CD14-positive monocyte (primary cell): ENCODE results near the gene TNFRSF25. TPM values are rescaled to one million over a fixed set of nuclear protein-coding genes. Genes with fewer than 3 reads are reported as not detected.

ENCODE experiments used
- DNase-seq, 3 donors: peaks; one replicate each; pipeline ENCODE4 v3.0.0-alpha.2; 2011 to 2022
- H2AFZ ChIP-seq: 2 replicates; pipeline ENCODE4 v1.6.0; 2012; ENCODE audit warnings: mild to moderate bottlenecking, low read depth, low read length, inconsistent platforms; ENCODE audit not compliant: insufficient read depth, poor library complexity, severe bottlenecking
- H3K27ac ChIP-seq, 2 donors: 1 replicate in 1 of 2; 2 replicates in 1 of 2; pipeline ENCODE4 v1.5.1; 2012 to 2013; ENCODE audit warnings: low read length in 2 of 2, control low read depth in 1 of 2, inconsistent platforms in 1 of 2, low read depth in 1 of 2, mild to moderate bottlenecking in 1 of 2
- H3K27me3 ChIP-seq, 2 donors: one replicate each; pipeline versions ENCODE4 v1.6.0 to v1.6.1; 2011 to 2013; ENCODE audit warnings: low read length in 2 of 2; ENCODE audit not compliant: control insufficient read depth in 2 of 2, insufficient read depth in 2 of 2
- H3K36me3 ChIP-seq, 2 donors: replicated peaks in 1 of 2; 1 replicate in 1 of 2; 2 replicates in 1 of 2; pipeline versions ENCODE4 v1.5.1 to v1.6.1; 2012 to 2013; ENCODE audit warnings: low read length in 2 of 2, control low read depth in 1 of 2, inconsistent platforms in 1 of 2, mild to moderate bottlenecking in 1 of 2; ENCODE audit not compliant: insufficient read depth in 2 of 2, control insufficient read depth in 1 of 2
- H3K4me1 ChIP-seq, 2 donors: 1 replicate in 1 of 2; 2 replicates in 1 of 2; pipeline versions ENCODE4 v1.5.1 to v1.6.1; 2012 to 2013; ENCODE audit warnings: low read length in 2 of 2, control low read depth in 1 of 2, inconsistent platforms in 1 of 2, mild to moderate bottlenecking in 1 of 2, moderate library complexity in 1 of 2; ENCODE audit not compliant: insufficient read depth in 2 of 2, control insufficient read depth in 1 of 2
- H3K4me2 ChIP-seq: replicated peaks from 2 replicates; pipeline ENCODE3; 2012; ENCODE audit warnings: low read length, moderate library complexity, mild to moderate bottlenecking; ENCODE audit not compliant: poor library complexity, severe bottlenecking; ENCODE audit errors: extremely low read depth
- H3K4me3 ChIP-seq, 3 experiments: fragments of 200-600 bp in 1 of 3; sonication (generic) in 1 of 3; replicated peaks in 1 of 3; 1 replicate in 2 of 3; 2 replicates in 1 of 3; pipeline ENCODE4 v1.5.1; 2011 to 2013; ENCODE audit warnings: low read length in 3 of 3, mild to moderate bottlenecking in 3 of 3, control low read depth in 2 of 3, low read depth in 2 of 3, inconsistent platforms in 1 of 3, moderate library complexity in 1 of 3
- H3K79me2 ChIP-seq: 2 replicates; pipeline ENCODE4 v1.6.0; 2012; ENCODE audit warnings: mild to moderate bottlenecking, control low read depth, inconsistent platforms, low read length, moderate library complexity; ENCODE audit not compliant: insufficient read depth
- H3K9ac ChIP-seq: 2 replicates; pipeline ENCODE4 v1.6.0; 2017; ENCODE audit warnings: low read length, mild to moderate bottlenecking; ENCODE audit not compliant: insufficient read depth, poor library complexity, severe bottlenecking
- H3K9me3 ChIP-seq, 2 donors: replicated peaks in 1 of 2; 1 replicate in 1 of 2; 2 replicates in 1 of 2; pipeline versions ENCODE4 v1.5.1 to v1.6.1; 2012 to 2013; ENCODE audit warnings: low read length in 2 of 2, control low read depth in 1 of 2; ENCODE audit not compliant: control insufficient read depth in 1 of 2, insufficient read depth in 1 of 2
- H4K20me1 ChIP-seq: 2 replicates; pipeline ENCODE4 v1.6.0; 2012; ENCODE audit warnings: mild to moderate bottlenecking, low read length, control low read depth, moderate library complexity; ENCODE audit not compliant: insufficient read depth
- H3K27ac Mint-ChIP-seq, 7 donors: one replicate each; pipeline ENCODE4 v1.8.0; 2020; ENCODE audit warnings: mild to moderate bottlenecking in 7 of 7, mixed read lengths in 7 of 7, moderate library complexity in 6 of 7, inconsistent platforms in 2 of 7
- H3K27me3 Mint-ChIP-seq, 3 donors: one replicate each; pipeline ENCODE4 v1.8.0; 2021 to 2022; ENCODE audit warnings: low read depth in 3 of 3, mild to moderate bottlenecking in 3 of 3, mixed read lengths in 3 of 3, moderate library complexity in 3 of 3, inconsistent platforms in 1 of 3
- H3K36me3 Mint-ChIP-seq, 2 donors: one replicate each; pipeline ENCODE4 v1.8.0; 2020; ENCODE audit warnings: mixed read lengths in 2 of 2, inconsistent platforms in 1 of 2, mild to moderate bottlenecking in 1 of 2
- H3K4me1 Mint-ChIP-seq: one replicate; pipeline ENCODE4 v1.8.0; 2020; ENCODE audit warnings: mild to moderate bottlenecking, mixed read lengths
- H3K4me3 Mint-ChIP-seq, 2 donors: one replicate each; pipeline ENCODE4 v1.8.0; 2020; ENCODE audit warnings: mild to moderate bottlenecking in 2 of 2, mixed read lengths in 2 of 2, moderate library complexity in 1 of 2
- H3K9me3 Mint-ChIP-seq, 7 donors: one replicate each; pipeline ENCODE4 v1.8.0; 2020 to 2022; ENCODE audit warnings: mixed read lengths in 7 of 7, mild to moderate bottlenecking in 6 of 7, moderate library complexity in 6 of 7, inconsistent platforms in 2 of 7
- WGBS: methylation state at CpG from one replicate; pipeline ENCODE4 v1.1.5; 2013; ENCODE audit warnings: missing lambda C conversion rate; ENCODE audit not compliant: insufficient coverage; 5-methylcytosine and 5-hydroxymethylcytosine counted together
- intact Hi-C, 2 donors: fragments of 100-400 bp; cut with micrococcal nuclease; formaldehyde crosslinking; loops; one replicate each; pipeline versions ENCODE4 v1.15.0 to v1.15.1; 2023
- polyA plus RNA-seq, 3 donors: library from polyadenylated mRNA; depleted of rRNA in 1 of 3; unstranded in 2 of 3; stranded (reverse) in 1 of 3; fragments of 300-500 nt in 2 of 3; fragments of >200 nt in 1 of 3; fragmentation: Illumina TruSeq in 2 of 3; gene quantifications; 1 replicate in 2 of 3; 2 replicates in 1 of 3; pipeline ENCODE4 v1.2.3, GENCODE V29; 2012 to 2021
- TF ChIP-seq, protein P1 (sequence below): fragments of 200-600 bp; IDR thresholded peaks from one replicate; pipeline ENCODE4 v1.8.0; 2022; ENCODE audit warnings: antibody characterized with exemption, mild to moderate bottlenecking

Gene TNFRSF25
- polyA plus RNA-seq, 3 donors, result 0.33 to 3.0 (median 0.48) TPM

DNA sequence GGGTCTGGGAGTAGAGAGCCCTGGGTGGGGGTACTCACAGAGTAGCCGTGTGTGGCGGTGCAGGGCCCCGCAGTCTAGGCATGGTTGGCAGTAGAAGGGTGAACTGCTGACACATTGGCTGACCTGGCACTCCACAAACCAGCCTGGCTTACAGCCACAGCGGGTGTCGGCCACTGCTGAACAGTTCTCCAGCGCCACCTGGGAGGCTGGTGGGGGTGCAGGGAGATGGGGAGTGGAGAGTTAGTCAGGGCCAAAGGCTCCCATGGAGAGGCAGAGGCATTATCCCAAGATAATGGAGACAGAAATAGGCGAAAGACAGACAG, 1.5 kb downstream of the TNFRSF25 start:
- no peaks in the 10 kb centered on the region for H3K4me1 ChIP-seq
- 92% methylated on average over 7 of the region's 7 CpGs for WGBS

DNA sequence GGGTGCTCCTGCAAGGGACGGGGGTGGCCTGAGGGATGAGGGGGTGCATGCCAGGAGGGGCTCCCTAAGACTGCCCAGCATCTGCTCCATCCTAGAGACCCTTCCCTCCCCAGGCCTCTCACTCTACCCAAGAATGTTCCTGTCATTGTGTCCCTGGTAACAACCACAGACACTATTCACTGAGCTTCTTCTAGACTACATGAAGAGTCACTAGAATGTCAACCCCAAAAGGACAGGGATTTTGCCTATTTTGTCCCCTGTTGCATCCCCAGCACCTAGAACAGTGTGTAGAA, 2.9 kb downstream of the TNFRSF25 start:
- peaks cover 43 to 72% (median 58%) of the 10 kb centered on the region in 3 donors for H3K27me3 Mint-ChIP-seq
- H3K27ac ChIP-seq, result no peak overlapping the region

More for the DNA sequence above, 1.5 kb downstream of the TNFRSF25 start:
- Histone ChIP-seq H3K79me2 (no peaks in the 10 kb centered on the region), H3K36me3 (no peaks in the 10 kb centered on the region), H3K9me3 (no peaks in the 10 kb centered on the region), H3K9ac (no peak overlapping the region), H3K27me3 (peaks cover 1 to 44% of the 10 kb centered on the region in 2 donors), H3K4me2 (no peak overlapping the region), H3K4me3 (no peak overlapping the region), H3K27ac (no peak overlapping the region), H4K20me1 (no peaks in the 10 kb centered on the region), H2AFZ (no peak overlapping the region)
- H3K4me1 Mint-ChIP-seq, result peaks cover 3% of the 10 kb centered on the region
- H3K27me3 Mint-ChIP-seq, result peaks cover 33 to 59% (median 46%) of the 10 kb centered on the region in 3 donors
- H3K9me3 Mint-ChIP-seq, result peaks cover 0 to 6% (median 0%) of the 10 kb centered on the region in 7 donors
- no peak for DNase-seq
- intact Hi-C loops, result no loop called here
- peak overlapping the region in 1 of 2 donors; percentile 42 for H3K4me3 Mint-ChIP-seq
- TF ChIP-seq, protein P1, sequence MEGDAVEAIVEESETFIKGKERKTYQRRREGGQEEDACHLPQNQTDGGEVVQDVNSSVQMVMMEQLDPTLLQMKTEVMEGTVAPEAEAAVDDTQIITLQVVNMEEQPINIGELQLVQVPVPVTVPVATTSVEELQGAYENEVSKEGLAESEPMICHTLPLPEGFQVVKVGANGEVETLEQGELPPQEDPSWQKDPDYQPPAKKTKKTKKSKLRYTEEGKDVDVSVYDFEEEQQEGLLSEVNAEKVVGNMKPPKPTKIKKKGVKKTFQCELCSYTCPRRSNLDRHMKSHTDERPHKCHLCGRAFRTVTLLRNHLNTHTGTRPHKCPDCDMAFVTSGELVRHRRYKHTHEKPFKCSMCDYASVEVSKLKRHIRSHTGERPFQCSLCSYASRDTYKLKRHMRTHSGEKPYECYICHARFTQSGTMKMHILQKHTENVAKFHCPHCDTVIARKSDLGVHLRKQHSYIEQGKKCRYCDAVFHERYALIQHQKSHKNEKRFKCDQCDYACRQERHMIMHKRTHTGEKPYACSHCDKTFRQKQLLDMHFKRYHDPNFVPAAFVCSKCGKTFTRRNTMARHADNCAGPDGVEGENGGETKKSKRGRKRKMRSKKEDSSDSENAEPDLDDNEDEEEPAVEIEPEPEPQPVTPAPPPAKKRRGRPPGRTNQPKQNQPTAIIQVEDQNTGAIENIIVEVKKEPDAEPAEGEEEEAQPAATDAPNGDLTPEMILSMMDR, result no peak
- H3K27ac Mint-ChIP-seq, result peak overlapping the region in 1 of 7 donors; percentile 52
- H3K36me3 Mint-ChIP-seq, result no peaks in the 10 kb centered on the region

More for the DNA sequence above, 2.9 kb downstream of the TNFRSF25 start:
- H3K4me3 ChIP-seq, result no peak overlapping the region
- no peaks in the 10 kb centered on the region for H3K79me2 ChIP-seq
- no peaks in the 10 kb centered on the region for H3K36me3 ChIP-seq
- no CpG with 5 or more reads among the region's 1 CpG for WGBS
- H3K27me3 ChIP-seq, result peaks cover 2 to 50% of the 10 kb centered on the region in 2 donors
- no peak overlapping the region for H2AFZ ChIP-seq
- DNase-seq, result no peak
- H3K9me3 ChIP-seq, result no peaks in the 10 kb centered on the region
- Mint-ChIP-seq H3K9me3 (peaks cover 0 to 6% (median 0%) of the 10 kb centered on the region in 7 donors), H3K4me3 (no peak overlapping the region), H3K36me3 (no peaks in the 10 kb centered on the region), H3K4me1 (peaks cover 3% of the 10 kb centered on the region), H3K27ac (no peak overlapping the region)
- H4K20me1 ChIP-seq, result no peaks in the 10 kb centered on the region
- H3K9ac ChIP-seq, result no peak overlapping the region
- H3K4me2 ChIP-seq, result no peak overlapping the region
- no peaks in the 10 kb centered on the region for H3K4me1 ChIP-seq
- intact Hi-C loops, result no loop called here
- TF ChIP-seq, protein P1, result no peak
